CD4-positive, alpha-beta T cell treated with Interleukin-10 for 1 hour (primary cell): Measurements from ENCODE around the gene SLC10A3.
"Not testable (repeated sequence)": the region's sequence is repeated elsewhere in the genome, so short reads cannot be mapped to it uniquely, and the experiment has no call there.

ENCODE experiments used
- DNase-seq: peaks from one replicate; pipeline ENCODE4 v3.0.0-alpha.2; 2020

Gene SLC10A3

GRCh38 chrX:154508384-154508745 is 17.9 kb upstream of the SLC10A3 start:
- DNase-seq = no peak

- no peak for DNase-seq
Observed at GRCh38 chrX:154507673-154508383, 17.4 kb upstream of the SLC10A3 start.

- no peak for DNase-seq
Observed at GRCh38 chrX:154506483-154507332, 16.3 kb upstream of the SLC10A3 start.

GRCh38 chrX:154505734-154506133 is 15.3 kb upstream of the SLC10A3 start:
- DNase-seq = no peak

GRCh38 chrX:154502989-154503388 is 12.6 kb upstream of the SLC10A3 start:
- DNase-seq = no peak

- no peak for DNase-seq
Observed at GRCh38 chrX:154502098-154502497, 11.7 kb upstream of the SLC10A3 start.

GRCh38 chrX:154501423-154501822 is 11.0 kb upstream of the SLC10A3 start:
- DNase-seq = not testable (repeated sequence)

- DNase-seq = not testable (repeated sequence)
Observed at GRCh38 chrX:154496591-154497137, 6.2 kb upstream of the SLC10A3 start.

GRCh38 chrX:154495472-154495922 is 5.1 kb upstream of the SLC10A3 start:
- no peak for DNase-seq

- DNase-seq = no peak
Observed at GRCh38 chrX:154494715-154495114, 4.3 kb upstream of the SLC10A3 start.

- DNase-seq = no peak
Observed at GRCh38 chrX:154490021-154490413, 412 bp downstream of the SLC10A3 start.

- no peak for DNase-seq
Observed at GRCh38 chrX:154489182-154489581, 1.2 kb downstream of the SLC10A3 start.

GRCh38 chrX:154488336-154489075 is 1.9 kb downstream of the SLC10A3 start:
- DNase-seq = no peak

GRCh38 chrX:154487518-154488290 is 2.7 kb downstream of the SLC10A3 start:
- DNase-seq = no peak

- DNase-seq = peak; percentile 64
Observed at GRCh38 chrX:154486396-154487207, 3.8 kb downstream of the SLC10A3 start, which contains the start of gene UBL4A. Gene UBL4A (minus strand): TSS chrX:154486615. CDS start chrX:154486584, 31 bp downstream.

- DNase-seq = peak; percentile 35
Observed at GRCh38 chrX:154486052-154486395, 4.4 kb downstream of the SLC10A3 start.

- no peak for DNase-seq
Observed at GRCh38 chrX:154485150-154486051, 5.0 kb downstream of the SLC10A3 start.

- DNase-seq = no peak
Observed at GRCh38 chrX:154484255-154485149, 5.9 kb downstream of the SLC10A3 start.

GRCh38 chrX:154483325-154483724 is 7.1 kb downstream of the SLC10A3 start:
- DNase-seq = no peak
